K562 (cell line): ENCODE data around the gene SPIRE1. TPM values are rescaled to one million over a fixed set of nuclear protein-coding genes. Genes with fewer than 3 reads are reported as not detected.

ENCODE experiments used
- ATAC-seq: fragments of 200-7000 bp; cut with Tn5 transposase; 3 replicates; pipeline ENCODE4 v1.9.1; 2020; ENCODE audit warnings: moderate library complexity
- BruUV-seq: library from RNA; stranded (reverse); fragments of 400-500 nt; replicated peaks from 2 replicates; lab custom pipeline; 2021; lab: Mats Ljungman, UMichigan
- CTCF ChIA-PET: fragments of 300-600 bp; formaldehyde crosslinking; extraction: SDS; loops from one replicate; lab custom pipeline; 2021; ENCODE audit warnings: low intra/inter-chr PET ratio; lab: Yijun Ruan, JAX
- POLR2A ChIA-PET: fragments of 300-600, 350-650 bp; sonication (Branson Sonifier 250); formaldehyde crosslinking; extraction: SDS; loops from one replicate; lab custom pipeline; 2021; ENCODE audit warnings: antibody characterized with exemption, inconsistent platforms; lab: Yijun Ruan, JAX
- DNase-seq, 4 experiments: peaks; one replicate each; pipeline versions ENCODE4 v3.0.0 to v3.0.0-alpha.2; 2011 to 2018; ENCODE audit warnings: low spot score in 3 of 4, mixed read lengths in 3 of 4; ENCODE audit errors: extremely low read depth in 1 of 4
- FAIRE-seq: peaks from 2 replicates; lab custom pipeline; 2011; peaks lifted over from hg19 to GRCh38; lab: Jason Lieb, UNC
- H2AFZ ChIP-seq: 2 replicates; pipeline ENCODE4 v1.6.0; 2011; ENCODE audit warnings: low read depth, low read length, control low read depth, inconsistent platforms
- H3K27ac ChIP-seq: fragments of 200-600 bp; 3 replicates; pipeline ENCODE4 v1.8.0; 2011; ENCODE audit warnings: low read depth, mild to moderate bottlenecking, control low read depth, inconsistent platforms, low read length, moderate library complexity, mixed read lengths; ENCODE audit errors: extremely low read depth
- H3K27me3 ChIP-seq, 2 experiments: fragments of 300-600 bp in 1 of 2; 2 replicates in 1 of 2; 3 replicates in 1 of 2; pipeline versions ENCODE4 v1.6.0 to v1.8.0; 2011; ENCODE audit warnings: inconsistent platforms in 2 of 2, low read length in 2 of 2, mild to moderate bottlenecking in 1 of 2, mixed read lengths in 1 of 2, moderate library complexity in 1 of 2; ENCODE audit not compliant: control insufficient read depth in 2 of 2, insufficient read depth in 2 of 2
- H3K36me3 ChIP-seq: fragments of 300-600 bp; 3 replicates; pipeline ENCODE4 v1.8.0; 2011; ENCODE audit warnings: mild to moderate bottlenecking, low read length, inconsistent platforms; ENCODE audit not compliant: control insufficient read depth, insufficient read depth
- H3K4me1 ChIP-seq, 2 experiments: fragments of 200-600 bp in 1 of 2; replicated peaks in 1 of 2; 2 replicates in 1 of 2; 3 replicates in 1 of 2; pipeline versions ENCODE4 v1.5.1 to v1.8.0; 2011; ENCODE audit warnings: inconsistent platforms in 2 of 2, low read length in 2 of 2, mild to moderate bottlenecking in 1 of 2, mixed read lengths in 1 of 2, moderate library complexity in 1 of 2; ENCODE audit not compliant: control insufficient read depth in 2 of 2, insufficient read depth in 2 of 2
- H3K4me2 ChIP-seq: 2 replicates; pipeline ENCODE4 v1.6.1; 2011; ENCODE audit warnings: low read length, control low read depth, inconsistent platforms, mixed read lengths; ENCODE audit not compliant: insufficient read depth
- H3K4me3 ChIP-seq: fragments of 200-600 bp; sonication (generic), shearing (Covaris generic); 2 replicates; pipeline ENCODE4 v1.5.1; 2016; ENCODE audit warnings: control low read depth, inconsistent platforms
- H3K79me2 ChIP-seq: fragments of 200-600 bp; 3 replicates; pipeline ENCODE4 v1.8.0; 2011; ENCODE audit warnings: low read length, inconsistent platforms; ENCODE audit not compliant: control insufficient read depth, insufficient read depth
- H3K9ac ChIP-seq, 2 experiments: 2 replicates each; pipeline versions ENCODE4 v1.6.0 to v1.6.1; 2011; ENCODE audit warnings: low read depth in 2 of 2, low read length in 2 of 2, control low read depth in 1 of 2, inconsistent platforms in 1 of 2, mild to moderate bottlenecking in 1 of 2, mixed read lengths in 1 of 2; ENCODE audit not compliant: insufficient read depth in 1 of 2
- H3K9me1 ChIP-seq: one replicate; pipeline ENCODE4 v1.6.0; 2011; ENCODE audit warnings: inconsistent platforms, mild to moderate bottlenecking, low read length, moderate library complexity; ENCODE audit not compliant: control insufficient read depth, insufficient read depth
- H3K9me3 ChIP-seq: replicated peaks from 2 replicates; pipeline ENCODE4 v1.5.1; 2011; ENCODE audit warnings: low read depth, low read length, inconsistent platforms; ENCODE audit not compliant: control insufficient read depth, insufficient read depth
- H4K20me1 ChIP-seq: replicated peaks from 2 replicates; pipeline ENCODE4 v1.6.1; 2011; ENCODE audit warnings: low read length, inconsistent platforms, mixed read lengths; ENCODE audit not compliant: control insufficient read depth, insufficient read depth
- CBX3 ChIP-seq, 2 experiments: IDR thresholded peaks; 1 replicate in 1 of 2; 2 replicates in 1 of 2; pipeline ENCODE4 v1.6.1; 2012; ENCODE audit warnings: inconsistent platforms in 2 of 2, low read length in 2 of 2, borderline replicate concordance in 1 of 2, control low read depth in 1 of 2
- HMBOX1 ChIP-seq: sonication (generic); IDR thresholded peaks from 2 replicates; pipeline ENCODE4 v1.6.1; 2016
- HMG20B ChIP-seq: fragments of 250-450 bp; sonication (Bioruptor Pico); IDR thresholded peaks from 2 replicates; pipeline ENCODE4 v1.5.0; 2021; ENCODE audit warnings: mild to moderate bottlenecking
- PTRF ChIP-seq: fragments of 450-650 bp; IDR thresholded peaks from 2 replicates; pipeline ENCODE4 v1.6.1; 2016; ENCODE audit warnings: mild to moderate bottlenecking, missing genetic modification characterization, missing compliant biosample characterization
- REST ChIP-seq, 2 experiments: fragments of 450-650 bp; formaldehyde crosslinking in 1 of 2; IDR thresholded peaks; 2 replicates each; pipeline versions ENCODE4 v1.4.0 to v1.6.1; 2014 to 2020; ENCODE audit warnings: mild to moderate bottlenecking in 2 of 2, borderline replicate concordance in 1 of 2, low read depth in 1 of 2
- ZBTB8A ChIP-seq: fragments of 450-650 bp; IDR thresholded peaks from 2 replicates; pipeline ENCODE4 v1.6.1; 2018; ENCODE audit warnings: mild to moderate bottlenecking, moderate library complexity; ENCODE audit not compliant: partially characterized antibody
- ZNF134 ChIP-seq: fragments of 250-450 bp; sonication (Bioruptor Pico); conservative IDR thresholded peaks from 2 replicates; pipeline ENCODE4 v1.4.0; 2020
- ZNF212 ChIP-seq: fragments of 450-650 bp; formaldehyde crosslinking; IDR thresholded peaks from 2 replicates; pipeline ENCODE4 v1.4.0; 2020; ENCODE audit warnings: mild to moderate bottlenecking
- ZNF280B ChIP-seq: fragments of 250-450 bp; sonication (Bioruptor Pico); IDR thresholded peaks from 2 replicates; pipeline ENCODE4 v1.5.1; 2021; ENCODE audit warnings: mild to moderate bottlenecking
- ZNF395 ChIP-seq: fragments of 200-800 bp; sonication (Bioruptor generic); IDR thresholded peaks from 2 replicates; pipeline ENCODE4 v1.6.1; 2017; ENCODE audit warnings: missing genetic modification characterization, missing compliant biosample characterization
- WGBS: fragments of 100-300 bp; shearing (Covaris generic); methylation state at CpG from one replicate; pipeline ENCODE4 v1.1.6; 2016; ENCODE audit warnings: low coverage, mixed read lengths; ENCODE audit not compliant: insufficient coverage; ENCODE audit errors: missing lambda C conversion rate; 5-methylcytosine and 5-hydroxymethylcytosine counted together
- in situ Hi-C: fragments of 300-500 bp; cut with MboI; formaldehyde crosslinking; loops from 4 replicates; pipeline ENCODE4 v1.15.0; 2018; ENCODE audit warnings: inconsistent platforms, mixed read lengths
- intact Hi-C: fragments of 100-400 bp; cut with micrococcal nuclease; formaldehyde crosslinking; loops from 2 replicates; pipeline ENCODE4 v1.14.2; 2022
- polyA plus RNA-seq, 8 experiments: library from polyadenylated mRNA; depleted of rRNA in 4 of 8; stranded (reverse) in 5 of 8; unstranded in 3 of 8; fragments of >200 nt; fragmentation: Nextera tagmentation in 2 of 8; fragmentation: Illumina TruSeq in 1 of 8; extraction: Ambion mirVana in 2 of 8; extraction: Trizol in 1 of 8; gene quantifications; 2 replicates each; pipeline versions ENCODE4 v1.2.1 to v1.2.3, GENCODE V29; 2011 to 2014; ENCODE audit warnings: inconsistent platforms in 1 of 8, missing spikeins in 1 of 8
- total RNA-seq, 7 experiments: library from RNA; depleted of rRNA in 6 of 7; stranded (reverse); fragments of >200 nt in 6 of 7; fragmentation: Illumina TruSeq in 2 of 7; extraction: Trizol in 2 of 7; gene quantifications; 2 replicates each; pipeline versions ENCODE4 v1.2.1 to v1.2.3, GENCODE V29; 2011 to 2021; ENCODE audit warnings: low replicate concordance in 1 of 7

Gene SPIRE1
- total and polyA plus RNA-seq, 9 of the 15 experiments (the other 6 are each of a cell fraction or from before 2014, with no cell fraction given), result 2.9 to 14.0 (median 10.2) TPM

- Histone ChIP-seq H3K9me1 (no peaks in the 10 kb centered on the region), H4K20me1 (no peaks in the 10 kb centered on the region), H2AFZ (no peak overlapping the region), H3K4me3 (no peak overlapping the region), H3K27me3 (peaks cover 3 to 4% of the 10 kb centered on the region in 2 experiments; a peak in 1 of 5 replicates), H3K4me2 (no peak overlapping the region), H3K36me3 (no peaks in the 10 kb centered on the region), H3K79me2 (peaks cover 17% of the 10 kb centered on the region), H3K4me1 (peaks cover 20 to 37% of the 10 kb centered on the region in 2 experiments; a peak in 4 of 5 replicates), H3K9me3 (no peaks in the 10 kb centered on the region), H3K27ac (no peak overlapping the region), H3K9ac (no peak overlapping the region)
- CTCF ChIA-PET, result interaction anchor here (0.6 kb wide), 1 partner anchor 38 kb away, joined by 3 read pairs; no protein-coding TSS in a partner anchor
- intact Hi-C loops, result no loop called here
- 90% methylated on average over 2 of the region's 3 CpGs for WGBS
- no peak for DNase-seq
- FAIRE-seq, result no peak
- ATAC-seq, result no peak
- in situ Hi-C loops, result no loop called here
- POLR2A ChIA-PET, result interaction anchor here (0.7 kb wide), 2 partner anchors 127 to 260 kb away, joined by 4 read pairs; no protein-coding TSS in a partner anchor
- no TSS peak for BruUV-seq
- TF ChIP-seq PTRF (tag) (no peak), CBX3 (IDR thresholded peaks at IDR 0.05; ENCODE audit: borderline replicate concordance in 1 of 2, low read length in 2 of 2) (no peak), ZNF395 (no peak), REST (IDR thresholded peaks at IDR 0.05; ENCODE audit: borderline replicate concordance) (no peak), REST (CRISPR knock-in tag; IDR thresholded peaks at IDR 0.05; ENCODE audit: low read depth) (no peak), ZBTB8A (no peak), ZNF280B (CRISPR knock-in tag) (no peak), ZNF134 (CRISPR knock-in tag) (no peak), ZNF212 (no peak), HMG20B (no peak), HMBOX1 (no peak)
These were observed 246.5 kb downstream of the SPIRE1 start for GRCh38 chr18:12411456-12411855.
